HUDEP-2 (cell line): ENCODE results near the gene ABCC4.

Source experiments
- DNase-seq, 76 experiments: peaks; one replicate each; lab custom pipeline; 2025; ENCODE audit not compliant: unreplicated experiment in 76 of 76; lab: John Stamatoyannopoulos, UW

Gene ABCC4, protein sequence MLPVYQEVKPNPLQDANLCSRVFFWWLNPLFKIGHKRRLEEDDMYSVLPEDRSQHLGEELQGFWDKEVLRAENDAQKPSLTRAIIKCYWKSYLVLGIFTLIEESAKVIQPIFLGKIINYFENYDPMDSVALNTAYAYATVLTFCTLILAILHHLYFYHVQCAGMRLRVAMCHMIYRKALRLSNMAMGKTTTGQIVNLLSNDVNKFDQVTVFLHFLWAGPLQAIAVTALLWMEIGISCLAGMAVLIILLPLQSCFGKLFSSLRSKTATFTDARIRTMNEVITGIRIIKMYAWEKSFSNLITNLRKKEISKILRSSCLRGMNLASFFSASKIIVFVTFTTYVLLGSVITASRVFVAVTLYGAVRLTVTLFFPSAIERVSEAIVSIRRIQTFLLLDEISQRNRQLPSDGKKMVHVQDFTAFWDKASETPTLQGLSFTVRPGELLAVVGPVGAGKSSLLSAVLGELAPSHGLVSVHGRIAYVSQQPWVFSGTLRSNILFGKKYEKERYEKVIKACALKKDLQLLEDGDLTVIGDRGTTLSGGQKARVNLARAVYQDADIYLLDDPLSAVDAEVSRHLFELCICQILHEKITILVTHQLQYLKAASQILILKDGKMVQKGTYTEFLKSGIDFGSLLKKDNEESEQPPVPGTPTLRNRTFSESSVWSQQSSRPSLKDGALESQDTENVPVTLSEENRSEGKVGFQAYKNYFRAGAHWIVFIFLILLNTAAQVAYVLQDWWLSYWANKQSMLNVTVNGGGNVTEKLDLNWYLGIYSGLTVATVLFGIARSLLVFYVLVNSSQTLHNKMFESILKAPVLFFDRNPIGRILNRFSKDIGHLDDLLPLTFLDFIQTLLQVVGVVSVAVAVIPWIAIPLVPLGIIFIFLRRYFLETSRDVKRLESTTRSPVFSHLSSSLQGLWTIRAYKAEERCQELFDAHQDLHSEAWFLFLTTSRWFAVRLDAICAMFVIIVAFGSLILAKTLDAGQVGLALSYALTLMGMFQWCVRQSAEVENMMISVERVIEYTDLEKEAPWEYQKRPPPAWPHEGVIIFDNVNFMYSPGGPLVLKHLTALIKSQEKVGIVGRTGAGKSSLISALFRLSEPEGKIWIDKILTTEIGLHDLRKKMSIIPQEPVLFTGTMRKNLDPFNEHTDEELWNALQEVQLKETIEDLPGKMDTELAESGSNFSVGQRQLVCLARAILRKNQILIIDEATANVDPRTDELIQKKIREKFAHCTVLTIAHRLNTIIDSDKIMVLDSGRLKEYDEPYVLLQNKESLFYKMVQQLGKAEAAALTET (N-terminal part only)

DNA sequence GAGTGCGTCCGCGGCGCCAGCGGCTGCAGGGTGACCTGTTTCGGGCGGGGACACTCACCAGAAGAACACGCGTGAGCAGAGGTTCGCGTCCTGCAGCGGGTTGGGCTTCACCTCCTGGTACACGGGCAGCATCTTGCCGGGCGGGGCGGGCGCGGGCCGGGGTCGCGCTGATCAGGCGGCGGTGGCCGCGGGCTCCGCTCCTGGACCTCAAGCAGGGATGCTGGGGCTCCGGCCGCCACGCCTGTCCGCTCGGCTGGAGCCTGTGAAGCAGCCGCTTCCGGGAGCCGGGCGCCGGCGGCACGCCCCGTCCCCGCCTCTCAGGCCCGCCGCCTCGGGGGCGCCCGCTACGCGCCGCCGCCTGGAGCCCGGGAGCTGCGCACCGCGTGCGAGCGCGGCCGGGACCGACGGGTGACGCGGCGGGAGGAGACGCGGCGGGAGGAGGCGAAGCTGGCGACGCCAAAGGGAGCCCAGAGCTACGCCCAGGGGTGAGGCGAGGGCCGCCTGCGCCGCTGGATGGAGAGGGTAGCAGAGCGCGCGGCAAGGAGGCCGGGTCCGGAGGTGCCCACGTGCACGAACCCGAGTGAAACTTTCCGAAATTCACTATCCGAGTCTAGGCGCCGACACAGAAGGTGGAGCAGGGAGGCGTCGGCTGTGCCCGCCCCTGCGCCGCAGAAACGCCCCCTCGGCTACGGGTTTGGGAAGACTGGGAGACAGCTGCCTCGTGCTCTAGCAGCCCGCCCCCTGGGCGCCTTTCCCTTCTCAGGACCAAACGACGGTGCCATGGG is at the start of gene ABCC4:
Gene ABCC4 (minus strand): TSS at position 269 of the 785 bp plus-strand sequence. CDS start 137 bp downstream, at position 132.
- peak in 75 of 76 experiments; percentile 10 to 86 (median 69) for DNase-seq

DNA sequence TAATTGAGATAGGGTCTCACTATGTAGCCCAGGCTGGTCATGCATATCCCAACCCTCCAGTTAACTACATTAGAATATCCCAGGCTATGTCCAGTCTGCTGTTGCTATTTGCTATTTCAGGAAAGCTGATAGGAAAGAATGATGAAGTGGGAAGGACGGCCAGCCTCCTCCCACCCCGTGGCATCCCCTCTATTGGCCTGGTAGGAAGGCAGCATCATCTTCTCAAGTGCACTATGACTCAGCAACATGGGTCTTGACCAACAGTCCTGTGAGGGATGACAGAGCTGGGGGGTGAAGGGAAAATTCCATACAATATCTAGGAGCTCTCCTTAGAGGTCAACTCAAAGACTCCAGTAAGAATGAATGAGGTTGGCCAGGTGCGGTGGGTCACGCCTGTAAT is 48.0 kb upstream of the ABCC4 start:
- DNase-seq, result no peak

DNA sequence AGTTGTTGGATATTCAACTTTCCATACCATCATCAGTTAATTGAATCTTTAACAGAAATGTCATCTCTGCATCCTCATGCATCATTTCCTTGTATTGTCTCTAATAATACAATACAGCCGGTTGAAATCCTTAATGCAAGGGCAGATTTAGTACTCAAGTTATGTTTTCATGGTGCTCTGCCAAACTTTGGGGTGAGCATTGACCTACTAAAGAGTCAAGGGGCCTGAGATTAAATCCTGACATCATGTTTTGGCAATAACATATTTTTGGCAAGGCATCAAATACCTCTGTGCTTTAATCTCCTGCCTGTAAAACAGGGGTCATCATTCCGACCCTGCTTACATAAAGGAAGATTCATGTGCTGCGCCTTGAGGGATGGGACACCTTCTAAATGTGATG is 42.7 kb upstream of the ABCC4 start:
- DNase-seq, result no peak

DNA sequence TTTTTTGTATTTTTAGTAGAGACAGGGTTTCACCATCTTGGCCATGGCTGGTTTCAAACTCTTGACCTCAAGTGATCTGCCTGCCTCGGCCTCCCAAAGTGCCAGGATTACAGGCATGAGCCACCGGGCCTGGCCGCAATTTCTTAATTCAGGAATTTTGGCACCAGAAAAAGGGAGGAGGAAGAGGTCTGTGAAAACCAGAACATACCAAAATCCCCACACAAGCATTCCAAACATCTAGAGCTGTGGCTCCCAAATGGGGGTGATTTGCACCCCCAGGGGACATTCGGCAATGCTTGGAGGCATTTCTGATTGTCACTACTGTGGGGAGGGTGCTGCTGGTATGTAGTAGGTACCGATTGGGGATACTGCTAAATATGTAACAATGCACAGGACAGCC is 40.2 kb upstream of the ABCC4 start:
- DNase-seq, result no peak

DNA sequence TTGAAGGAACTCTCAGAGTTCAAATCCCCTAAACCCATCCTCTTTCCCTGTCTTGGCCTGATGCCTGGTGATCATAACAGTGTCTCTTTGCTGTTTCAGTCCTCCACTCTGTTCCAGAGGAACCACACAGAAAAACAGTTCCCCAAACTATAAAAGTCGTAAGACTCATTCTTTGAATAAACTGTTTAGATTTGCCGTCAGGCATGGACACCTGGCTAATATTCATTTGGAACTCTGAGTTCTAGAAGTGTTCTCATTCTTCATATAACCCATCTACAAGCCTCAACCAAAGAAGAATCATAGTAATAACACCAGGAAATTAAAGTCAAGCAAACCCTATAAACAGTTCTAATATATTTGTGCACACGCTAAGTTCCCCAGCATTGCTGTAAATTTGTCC is 37.7 kb upstream of the ABCC4 start:
- no peak for DNase-seq

DNA sequence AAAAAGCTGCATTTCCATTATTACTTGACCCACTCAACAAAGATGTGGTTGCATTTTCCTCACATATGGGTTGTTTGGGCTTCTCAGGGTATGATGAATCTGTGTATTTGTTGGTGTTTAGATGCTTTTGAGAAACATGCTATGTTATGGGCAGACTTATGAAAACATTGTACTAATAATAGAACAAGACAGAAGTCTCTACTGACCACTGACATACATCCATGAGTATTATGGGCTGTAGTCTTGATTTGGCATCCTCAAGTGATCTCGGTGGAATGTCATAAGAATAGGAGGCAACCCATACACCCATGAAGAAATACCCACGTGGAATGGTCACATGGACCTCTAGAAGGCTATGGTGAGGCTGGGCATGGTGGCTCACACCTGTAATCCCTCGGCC is 36.3 kb upstream of the ABCC4 start:
- DNase-seq, result no peak

DNA sequence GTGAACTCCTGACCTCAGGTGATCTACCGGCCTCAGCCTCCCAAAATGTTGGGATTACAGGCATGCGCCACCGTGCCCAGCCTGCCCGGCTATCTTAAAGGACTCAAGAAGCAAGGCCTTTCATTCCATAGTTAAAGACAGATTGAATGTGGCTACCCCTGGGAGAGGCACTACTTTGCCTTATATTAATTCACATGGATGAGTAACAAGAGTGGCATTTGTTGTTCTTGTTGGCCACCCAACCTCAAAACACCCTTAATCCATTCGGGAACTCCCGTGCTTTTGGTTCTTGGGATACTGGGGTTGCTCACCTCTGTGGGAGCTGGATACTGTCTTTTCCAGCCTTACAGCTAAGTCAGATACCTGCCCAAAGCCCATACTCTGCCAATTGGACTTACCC is 34.4 kb upstream of the ABCC4 start:
- DNase-seq, result no peak

DNA sequence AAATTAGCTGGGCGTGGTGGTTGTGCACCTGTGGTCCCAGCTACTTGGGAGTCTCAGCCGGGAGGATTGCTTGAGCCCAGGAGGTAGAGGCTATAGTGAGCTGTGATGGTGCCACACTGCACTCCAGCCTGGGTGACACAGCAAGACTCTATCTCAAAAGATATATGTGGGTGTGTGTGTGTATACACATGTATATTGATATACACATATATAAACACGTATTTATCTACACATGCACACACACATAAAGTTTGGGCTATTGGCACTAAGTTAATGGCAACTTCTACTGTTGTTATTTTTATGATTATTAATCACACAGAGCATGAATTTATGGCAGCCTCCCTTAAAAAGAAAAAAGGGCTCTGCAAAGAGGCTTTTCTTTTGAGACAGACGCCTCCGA is 27.1 kb upstream of the ABCC4 start:
- peak in 2 of 76 experiments; percentile 2 to 9 for DNase-seq

DNA sequence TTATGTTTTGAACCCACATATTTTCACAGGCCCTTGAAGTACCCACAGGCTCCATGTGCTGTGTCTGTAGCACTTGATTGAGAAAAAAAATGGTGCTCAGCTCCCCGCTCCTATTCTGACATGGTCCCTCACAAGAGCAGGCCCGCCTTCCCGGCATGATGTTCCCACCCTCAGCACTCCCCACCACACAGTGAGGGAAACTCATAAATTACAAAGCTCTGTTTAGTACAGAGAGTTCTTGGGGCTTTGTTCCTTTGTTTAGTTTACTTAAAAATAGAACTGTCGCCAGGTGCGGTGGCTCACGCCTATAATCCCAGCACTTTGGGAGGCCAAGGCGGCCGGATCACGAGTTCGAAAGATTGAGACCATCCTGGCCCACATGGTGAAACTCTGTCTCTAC is 25.9 kb upstream of the ABCC4 start:
- no peak for DNase-seq

DNA sequence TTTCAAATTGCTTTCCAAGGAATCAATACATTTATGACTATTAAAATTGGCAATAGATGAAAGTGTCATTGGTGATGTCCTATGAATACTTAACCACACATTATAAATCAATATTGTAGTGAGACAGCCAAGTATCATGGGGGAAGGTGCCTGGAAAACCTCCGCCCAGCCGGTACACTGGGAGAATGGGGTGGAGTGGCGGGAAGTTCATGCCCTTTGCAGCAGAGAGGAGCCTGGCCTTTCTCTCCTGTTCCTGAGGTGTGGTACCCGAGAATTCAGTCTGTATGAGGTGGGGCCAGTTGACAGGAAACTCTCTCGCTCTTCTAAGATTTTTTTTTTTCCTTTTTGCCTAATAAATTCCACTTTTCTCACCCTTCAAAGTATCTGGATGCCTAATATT is 25.4 kb upstream of the ABCC4 start:
- DNase-seq, result no peak

DNA sequence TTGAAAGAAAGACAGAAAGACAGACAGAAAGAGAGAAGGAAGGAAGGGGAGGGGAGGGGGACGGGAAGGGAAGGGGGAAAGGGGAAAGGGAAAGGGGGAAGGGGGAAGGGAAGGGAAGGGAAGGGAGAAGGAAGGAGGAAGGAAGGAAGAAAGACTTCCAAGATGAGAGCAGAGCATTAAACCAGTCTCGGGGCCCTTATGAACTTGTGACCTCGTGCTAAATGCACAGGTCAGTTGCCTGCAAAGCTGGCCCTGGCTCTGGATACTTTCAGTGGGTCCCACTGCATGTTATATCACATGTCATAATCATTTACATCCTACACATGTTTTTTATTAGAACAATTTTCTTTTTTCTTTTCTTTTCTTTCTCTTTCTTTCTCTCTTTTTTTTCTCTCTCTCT is 24.2 kb upstream of the ABCC4 start:
- DNase-seq, result no peak

DNA sequence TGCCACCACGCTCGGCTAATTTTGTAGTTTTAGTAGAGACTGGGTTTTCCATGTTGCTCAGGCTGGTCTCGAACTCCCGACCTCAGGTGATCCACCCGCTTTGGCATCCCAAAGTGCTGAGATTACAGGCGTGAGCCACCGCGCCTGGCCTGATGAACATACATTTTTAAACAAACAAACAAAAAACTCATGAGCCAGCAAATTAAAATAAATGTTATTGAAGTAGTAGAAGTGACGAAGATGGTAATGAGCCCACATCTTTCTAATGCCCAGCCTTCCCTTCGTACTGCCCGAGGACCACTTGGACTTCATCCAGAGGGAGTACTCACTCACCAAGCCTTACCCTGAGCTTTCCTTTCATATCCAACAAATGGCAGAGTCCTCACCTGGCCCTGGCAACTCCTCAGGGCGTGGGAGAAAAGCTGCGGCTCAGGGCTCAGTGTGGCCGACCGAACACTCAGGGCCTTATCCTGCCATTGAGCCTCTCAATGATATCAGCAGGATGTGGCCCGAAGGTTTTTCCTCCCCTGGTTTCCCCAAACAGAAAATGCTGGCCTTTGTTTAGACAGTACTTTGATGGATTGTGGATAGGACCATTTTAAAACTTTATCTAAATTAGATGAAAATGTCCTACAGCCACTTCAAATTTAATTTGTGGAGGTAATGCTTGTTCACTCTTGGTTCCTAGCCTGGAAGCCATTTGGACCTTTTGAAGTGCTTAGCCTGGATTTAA is 22.8 kb upstream of the ABCC4 start:
- DNase-seq, result no peak

DNA sequence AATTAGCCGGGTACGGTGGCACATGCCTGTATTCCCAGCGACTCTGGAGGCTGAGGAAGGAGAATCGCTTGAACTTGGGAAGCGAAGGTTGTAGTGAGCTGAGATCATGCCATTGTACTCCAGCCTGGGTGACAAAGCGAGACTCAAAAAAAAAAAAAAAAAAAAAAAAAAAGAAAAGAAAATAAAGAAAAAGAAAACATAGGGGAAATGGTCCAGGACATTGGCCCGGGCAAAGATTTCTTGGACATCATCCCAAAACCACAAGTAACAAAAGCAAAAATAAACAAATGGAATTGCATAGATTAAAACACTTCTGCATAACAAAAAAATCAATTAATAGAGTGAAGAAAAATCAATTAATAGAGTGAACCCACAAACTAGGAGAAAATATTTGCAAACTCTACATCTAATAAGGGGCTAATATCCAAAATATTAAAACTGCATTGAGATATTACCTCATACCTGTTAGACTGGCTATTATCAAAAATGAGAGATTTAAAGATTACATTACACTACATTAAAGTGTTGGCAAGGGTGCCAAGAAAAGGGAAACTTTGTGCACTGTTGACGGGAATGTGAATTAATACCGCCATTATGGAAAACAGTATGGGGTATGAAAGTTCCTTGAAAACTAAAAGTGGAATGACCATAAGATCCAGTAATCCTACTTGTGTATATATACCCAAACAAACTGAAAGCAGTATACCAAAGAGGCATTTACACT is 18.5 kb upstream of the ABCC4 start:
- DNase-seq, result no peak

DNA sequence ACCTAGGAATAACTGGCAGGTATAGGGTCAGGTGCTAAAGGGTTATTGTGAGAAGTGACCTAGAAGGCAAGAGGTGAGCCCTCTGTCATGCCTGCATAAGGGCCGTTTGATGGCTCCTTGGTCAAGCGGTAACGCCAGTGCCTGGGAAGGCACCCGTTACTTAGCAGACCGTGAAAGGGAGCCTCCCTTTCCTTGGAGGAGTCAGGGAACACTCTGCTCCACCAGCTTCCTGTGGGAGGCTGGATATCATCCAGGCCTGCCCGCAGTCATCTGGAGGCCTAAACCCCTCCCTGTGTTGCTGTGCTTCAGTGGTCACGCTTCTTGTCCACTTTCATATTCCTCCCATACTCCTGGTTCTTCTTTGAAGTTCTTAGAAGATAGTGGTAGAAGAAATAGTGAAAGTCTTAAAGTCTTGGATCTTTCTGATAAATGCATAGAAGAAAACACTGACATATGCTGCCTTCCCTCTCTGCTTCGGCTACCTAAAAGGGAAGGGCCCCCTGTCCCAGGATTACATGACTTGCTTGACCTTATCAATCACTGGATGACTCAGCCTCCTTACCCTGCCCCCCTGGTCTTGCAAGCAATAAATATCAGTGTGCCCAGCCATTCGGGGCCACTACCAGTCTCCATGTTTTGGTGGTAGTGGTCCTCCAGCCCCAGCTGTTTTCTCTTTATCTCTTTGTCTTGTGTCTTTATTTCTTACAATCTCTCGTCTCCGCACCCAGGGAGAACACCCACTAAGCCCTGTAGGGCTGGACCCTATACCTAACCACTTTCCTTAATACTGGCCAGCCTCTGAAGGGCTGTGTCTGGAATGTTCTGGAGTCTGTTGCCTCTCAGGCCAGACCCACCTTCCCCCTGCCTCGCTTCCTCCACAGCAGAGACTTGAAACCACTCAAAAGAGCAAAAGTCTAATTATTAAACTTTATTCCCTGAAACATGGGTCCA is 16.1 kb upstream of the ABCC4 start:
- DNase-seq, result peak in 47 of 76 experiments; percentile 2 to 69 (median 33)

DNA sequence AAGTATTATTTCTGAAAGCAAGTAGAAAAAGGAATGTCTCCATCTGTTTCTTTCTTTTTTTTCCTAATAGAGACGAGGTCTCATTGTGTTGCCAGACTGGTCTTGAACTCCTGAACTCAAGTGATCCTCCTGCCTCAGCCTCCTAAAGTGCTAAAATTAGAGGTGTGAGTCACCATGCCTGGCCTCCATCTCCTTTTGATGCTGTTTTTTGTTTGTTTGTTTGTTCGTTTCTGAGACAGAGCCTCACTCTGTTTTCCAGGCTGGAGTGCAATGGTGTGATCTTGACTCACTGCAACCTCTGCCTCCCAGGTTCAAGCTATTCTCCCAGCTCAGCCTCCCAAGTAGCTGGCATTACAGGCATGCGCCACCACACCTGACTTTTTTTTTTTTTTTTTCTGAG is 14.5 kb upstream of the ABCC4 start:
- DNase-seq, result no peak

DNA sequence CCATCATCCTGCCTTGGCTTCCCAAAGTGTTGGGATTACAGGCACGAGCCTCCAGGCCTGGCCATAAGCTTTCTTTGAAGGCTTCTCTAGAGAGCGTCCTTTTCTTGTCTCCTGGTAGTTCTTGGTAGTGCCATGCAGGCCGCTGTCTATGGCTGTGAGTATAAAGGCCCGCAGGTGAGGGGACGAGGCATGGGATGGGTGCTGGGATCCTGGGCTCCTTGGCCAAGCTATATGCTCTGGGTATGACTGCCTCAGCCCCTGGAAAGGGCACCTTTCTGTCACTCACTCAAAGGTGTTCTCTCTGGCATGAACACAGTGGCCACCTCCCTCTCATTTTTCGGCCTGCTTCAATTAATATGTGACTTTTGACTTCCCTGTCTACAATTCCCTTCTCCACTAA is 6.3 kb upstream of the ABCC4 start:
- no peak for DNase-seq

DNA sequence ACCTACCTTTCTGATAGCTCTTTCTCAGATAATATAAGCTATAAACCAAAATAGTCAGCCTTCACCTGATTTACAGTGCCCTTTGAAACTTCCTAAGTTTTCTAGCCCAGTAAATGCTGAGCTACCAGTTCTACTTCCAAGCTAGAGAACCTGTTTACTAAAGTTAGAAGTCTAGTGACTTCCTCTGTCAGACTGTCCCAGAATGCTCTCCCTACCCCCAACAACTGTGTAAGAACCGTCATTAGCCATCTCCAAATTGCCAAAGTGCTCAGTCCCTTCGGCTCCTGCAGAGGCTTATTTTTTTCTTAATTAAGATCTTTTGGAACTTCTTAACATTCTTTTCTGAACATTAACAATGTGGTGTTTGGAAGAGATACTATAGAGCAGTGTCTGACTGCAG is 3.2 kb upstream of the ABCC4 start:
- no peak for DNase-seq

DNA sequence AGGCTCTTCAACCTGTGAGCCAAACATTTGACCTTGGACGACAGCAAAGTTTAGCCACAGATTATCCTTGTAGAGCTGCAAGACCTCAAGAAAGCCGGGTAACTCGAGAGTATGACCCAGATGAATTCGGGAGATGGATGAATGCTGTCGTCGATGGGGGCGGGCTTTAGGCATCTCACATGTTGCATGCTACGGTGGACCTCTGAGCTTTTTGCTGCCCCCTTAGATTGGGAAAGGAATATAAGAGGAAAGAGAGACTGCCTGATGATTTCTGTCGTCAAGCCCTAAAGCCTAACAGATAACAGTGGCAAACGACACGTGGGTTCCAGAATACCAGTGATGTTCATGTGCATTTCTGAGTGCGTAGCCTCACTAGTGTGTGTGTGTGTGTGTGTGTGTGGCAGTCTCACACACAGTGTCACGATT is 730 bp upstream of the ABCC4 start:
- peak in 47 of 76 experiments; percentile 27 to 77 (median 63) for DNase-seq
